Epithelial cell of proximal tubule (primary cell): ENCODE data around the gene ZNF330. TPM values are rescaled to one million over a fixed set of nuclear protein-coding genes. Genes with fewer than 3 reads are reported as not detected.

Source experiments
- DNase-seq: peaks from one replicate; pipeline ENCODE4 v3.0.0-alpha.2; 2011; ENCODE audit warnings: low read depth
- H3K4me3 ChIP-seq: 2 replicates; pipeline ENCODE4 v1.5.1; 2011; ENCODE audit warnings: low read depth, mild to moderate bottlenecking, low read length
- CTCF ChIP-seq: conservative IDR thresholded peaks from 2 replicates; pipeline ENCODE4 v1.5.1; 2012; ENCODE audit warnings: low read depth, mild to moderate bottlenecking, low read length
- total RNA-seq: library from RNA; depleted of rRNA; stranded (reverse); fragments of >200 nt; gene quantifications from 2 replicates; pipeline ENCODE4 v1.2.3, GENCODE V29; 2015

ZNF330 gene
- total RNA-seq, 1 donor from 2014 or later: 33.3 TPM

- DNase-seq: no peak
- TF ChIP-seq CTCF: no peak
These were observed 28.1 kb upstream of the ZNF330 start for GRCh38 chr4:141192564-141192963.

GRCh38 chr4:141193516-141194034 lies 27.1 kb upstream of the ZNF330 start:
- no peak for DNase-seq
- TF ChIP-seq CTCF: no peak
- H3K4me3 ChIP-seq: no peak overlapping the region

More at GRCh38 chr4:141192564-141192963, 28.1 kb upstream of the ZNF330 start:
- H3K4me3 ChIP-seq: no peak overlapping the region

DNA sequence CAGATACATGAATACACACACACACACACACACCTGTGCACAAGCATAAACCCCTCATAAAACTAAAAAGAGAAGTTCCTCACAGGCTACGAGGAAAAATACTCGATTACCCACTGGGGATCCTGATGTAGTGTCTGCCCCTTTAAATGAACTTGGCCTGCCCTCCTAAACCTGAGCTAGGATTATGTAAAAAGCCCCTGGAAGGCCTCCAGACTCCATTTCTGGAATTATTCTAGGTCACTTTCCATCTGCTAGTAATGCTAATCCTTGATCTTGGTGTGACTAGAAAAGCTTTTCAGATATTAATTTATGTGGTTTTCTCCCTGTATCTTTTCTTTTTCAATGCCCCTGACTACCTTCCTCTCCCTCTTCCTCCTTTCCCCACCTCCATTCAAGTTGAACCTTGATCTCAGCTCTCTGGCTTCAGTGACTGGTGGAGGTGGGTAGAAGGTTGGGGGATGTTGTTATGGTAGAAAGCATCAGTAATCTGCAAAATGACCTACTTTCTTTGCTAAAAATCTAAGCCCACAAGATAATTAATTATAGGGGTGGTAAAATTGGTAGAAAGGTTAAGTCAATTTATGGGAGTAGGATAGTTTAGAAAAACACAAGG lies 25.5 kb upstream of the ZNF330 start:
- no peak overlapping the region for H3K4me3 ChIP-seq
- TF ChIP-seq CTCF: no peak
- no peak for DNase-seq

- no peak for TF ChIP-seq CTCF
- no peak overlapping the region for H3K4me3 ChIP-seq
- no peak for DNase-seq
These were observed 24.3 kb upstream of the ZNF330 start for GRCh38 chr4:141196227-141196933.

DNA sequence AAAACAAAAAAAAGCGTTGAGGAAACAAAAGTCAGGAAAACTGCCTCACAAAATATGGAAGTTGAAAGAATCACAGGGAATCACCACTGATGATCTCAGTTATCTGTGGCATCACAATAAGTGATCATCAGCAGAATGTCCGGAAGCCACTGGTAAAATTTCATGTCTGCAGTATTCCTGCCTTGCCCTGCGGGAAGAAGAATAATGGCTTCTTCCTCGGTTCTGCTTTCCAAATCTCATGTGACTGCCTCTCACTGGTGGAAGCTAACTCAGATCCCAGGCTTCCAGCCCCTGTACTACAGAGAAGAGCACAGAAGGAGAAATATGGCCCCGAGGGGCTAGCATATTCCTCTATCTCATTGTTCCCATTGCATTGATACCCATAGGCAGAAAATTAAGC lies 12.7 kb upstream of the ZNF330 start:
- TF ChIP-seq CTCF: no peak
- DNase-seq: no peak
- H3K4me3 ChIP-seq: no peak overlapping the region

- DNase-seq: no peak
- H3K4me3 ChIP-seq: no peak overlapping the region
- no peak for TF ChIP-seq CTCF
These were observed 10.5 kb upstream of the ZNF330 start for GRCh38 chr4:141210168-141210567.
